Measurements from ENCODE around the gene MAP6.

Gene MAP6

GRCh38 chr11:75537740-75538139 is 131.1 kb downstream of the MAP6 start:
- no peak for DNase-seq (ENCODE audit: low spot score)
- TF ChIP-seq, protein P1, sequence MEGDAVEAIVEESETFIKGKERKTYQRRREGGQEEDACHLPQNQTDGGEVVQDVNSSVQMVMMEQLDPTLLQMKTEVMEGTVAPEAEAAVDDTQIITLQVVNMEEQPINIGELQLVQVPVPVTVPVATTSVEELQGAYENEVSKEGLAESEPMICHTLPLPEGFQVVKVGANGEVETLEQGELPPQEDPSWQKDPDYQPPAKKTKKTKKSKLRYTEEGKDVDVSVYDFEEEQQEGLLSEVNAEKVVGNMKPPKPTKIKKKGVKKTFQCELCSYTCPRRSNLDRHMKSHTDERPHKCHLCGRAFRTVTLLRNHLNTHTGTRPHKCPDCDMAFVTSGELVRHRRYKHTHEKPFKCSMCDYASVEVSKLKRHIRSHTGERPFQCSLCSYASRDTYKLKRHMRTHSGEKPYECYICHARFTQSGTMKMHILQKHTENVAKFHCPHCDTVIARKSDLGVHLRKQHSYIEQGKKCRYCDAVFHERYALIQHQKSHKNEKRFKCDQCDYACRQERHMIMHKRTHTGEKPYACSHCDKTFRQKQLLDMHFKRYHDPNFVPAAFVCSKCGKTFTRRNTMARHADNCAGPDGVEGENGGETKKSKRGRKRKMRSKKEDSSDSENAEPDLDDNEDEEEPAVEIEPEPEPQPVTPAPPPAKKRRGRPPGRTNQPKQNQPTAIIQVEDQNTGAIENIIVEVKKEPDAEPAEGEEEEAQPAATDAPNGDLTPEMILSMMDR (IDR thresholded peaks at IDR 0.05; ENCODE audit: borderline replicate concordance, control extremely low read depth, extremely low read depth, insufficient read depth, missing control alignments): no peak
- in situ Hi-C loops (cut with MboI; ENCODE audit: low sequenced_read_pairs, unreplicated experiment): no loop called here

All from GM13976 (cell line).